Measurements from ENCODE around the gene TSSC4.

The TSSC4 gene

GRCh38 chr11:2398664-2399355, 1.7 kb upstream of the TSSC4 start:
- DNase-seq (ENCODE audit: low read depth in 1 of 2, low spot score in 1 of 2) = no peak

GRCh38 chr11:2399488-2400068, 972 bp upstream of the TSSC4 start:
- no peak for DNase-seq (ENCODE audit: low read depth in 1 of 2, low spot score in 1 of 2)

GRCh38 chr11:2400762-2401435, 349 bp downstream of the TSSC4 start:
- no peak for DNase-seq (ENCODE audit: low read depth in 1 of 2, low spot score in 1 of 2)

DNA sequence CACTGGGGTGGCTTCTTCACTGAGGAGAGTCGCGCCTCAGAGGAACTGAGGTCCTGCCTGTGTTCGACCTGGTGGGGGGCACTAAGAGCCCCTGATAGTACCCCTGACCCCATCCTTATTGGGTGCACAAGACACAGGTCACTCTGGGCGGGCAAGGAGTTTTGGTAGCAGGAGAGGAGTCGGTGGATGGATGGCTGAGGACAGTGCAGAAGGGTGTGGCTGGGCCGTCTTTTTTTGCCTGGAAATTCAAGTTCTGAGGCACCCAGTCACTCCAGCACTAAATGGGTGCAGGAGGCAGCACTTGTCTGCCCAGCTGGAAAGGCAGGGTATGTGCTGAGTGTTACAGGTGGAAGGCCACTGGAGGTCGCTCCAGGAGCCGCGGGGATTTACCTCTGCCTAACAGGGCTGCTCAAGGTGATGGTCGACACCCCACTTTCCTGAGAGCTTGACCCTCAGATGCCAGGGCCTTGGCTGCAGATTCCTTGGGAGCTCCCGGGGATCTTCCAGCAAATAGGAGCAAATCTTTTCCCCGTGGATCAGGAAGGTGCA, 960 bp downstream of the TSSC4 start:
- no peak for DNase-seq (ENCODE audit: low read depth in 1 of 2, low spot score in 1 of 2)

GRCh38 chr11:2402106-2402505, 1.6 kb downstream of the TSSC4 start:
- DNase-seq (ENCODE audit: low read depth in 1 of 2, low spot score in 1 of 2) = no peak

DNA sequence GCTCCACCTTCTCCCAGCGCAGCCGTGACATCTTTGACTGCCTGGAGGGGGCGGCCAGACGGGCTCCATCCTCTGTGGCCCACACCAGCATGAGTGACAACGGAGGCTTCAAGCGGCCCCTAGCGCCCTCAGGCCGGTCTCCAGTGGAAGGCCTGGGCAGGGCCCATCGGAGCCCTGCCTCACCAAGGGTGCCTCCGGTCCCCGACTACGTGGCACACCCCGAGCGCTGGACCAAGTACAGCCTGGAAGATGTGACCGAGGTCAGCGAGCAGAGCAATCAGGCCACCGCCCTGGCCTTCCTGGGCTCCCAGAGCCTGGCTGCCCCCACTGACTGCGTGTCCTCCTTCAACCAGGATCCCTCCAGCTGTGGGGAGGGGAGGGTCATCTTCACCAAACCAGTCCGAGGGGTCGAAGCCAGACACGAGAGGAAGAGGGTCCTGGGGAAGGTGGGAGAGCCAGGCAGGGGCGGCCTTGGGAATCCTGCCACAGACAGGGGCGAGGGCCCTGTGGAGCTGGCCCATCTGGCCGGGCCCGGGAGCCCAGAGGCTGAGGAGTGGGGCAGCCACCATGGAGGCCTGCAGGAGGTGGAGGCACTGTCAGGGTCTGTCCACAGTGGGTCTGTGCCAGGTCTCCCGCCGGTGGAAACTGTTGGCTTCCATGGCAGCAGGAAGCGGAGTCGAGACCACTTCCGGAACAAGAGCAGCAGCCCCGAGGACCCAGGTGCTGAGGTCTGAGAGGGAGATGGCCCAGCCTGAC, 2.5 kb downstream of the TSSC4 start:
- DNase-seq (ENCODE audit: low read depth in 1 of 2, low spot score in 1 of 2) = no peak

DNA sequence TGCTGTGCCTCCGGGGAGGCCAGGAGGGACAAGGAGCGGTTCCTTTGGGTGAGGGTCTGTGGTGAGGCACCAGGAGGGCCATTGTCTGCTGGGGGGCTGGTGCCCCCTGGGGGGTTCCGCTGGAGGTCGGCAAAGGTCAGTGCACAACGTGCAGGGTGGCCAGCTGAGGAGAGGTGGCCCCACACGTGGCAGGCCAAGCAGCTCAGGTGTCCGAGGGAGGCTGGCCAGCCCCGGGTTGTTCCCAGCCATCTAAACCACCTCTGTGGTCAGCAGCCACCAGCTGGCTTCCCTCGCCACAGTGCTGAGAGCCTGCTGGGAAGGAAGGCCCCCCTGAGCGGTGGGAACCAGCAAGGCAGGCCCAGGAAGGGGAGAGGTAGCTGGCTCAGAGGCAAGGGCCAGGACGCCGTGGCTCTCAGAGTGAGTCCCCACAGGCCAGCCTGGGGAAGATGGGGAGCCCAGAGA, 4.2 kb downstream of the TSSC4 start:
- DNase-seq (ENCODE audit: low read depth in 1 of 2, low spot score in 1 of 2) = no peak

DNA sequence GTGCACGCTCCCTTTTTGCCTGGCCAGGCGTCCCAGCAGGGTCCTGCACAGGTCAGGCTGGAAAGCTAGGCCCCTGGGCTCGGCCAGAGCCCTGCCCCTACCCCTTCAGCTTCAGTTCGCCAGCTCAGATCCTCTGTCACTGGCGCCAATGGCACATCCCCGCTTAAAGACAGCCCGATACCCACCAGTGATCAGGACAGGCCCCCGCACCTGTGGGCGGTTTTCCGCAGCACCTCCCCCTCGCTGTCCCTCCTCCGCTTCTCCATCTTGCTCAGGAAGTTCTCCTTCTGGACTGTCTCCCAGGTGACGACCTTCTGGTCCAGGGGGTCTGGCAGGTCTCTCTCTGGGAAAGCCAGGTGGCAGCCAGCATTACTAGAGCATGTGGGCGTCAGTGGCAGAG, 5.9 kb downstream of the TSSC4 start:
- no peak for DNase-seq (ENCODE audit: low read depth in 1 of 2, low spot score in 1 of 2)

- DNase-seq (ENCODE audit: low read depth in 1 of 2, low spot score in 1 of 2) = no peak
Observed at GRCh38 chr11:2406878-2407410, 6.4 kb downstream of the TSSC4 start.

- no peak for DNase-seq (ENCODE audit: low read depth in 1 of 2, low spot score in 1 of 2)
Observed at GRCh38 chr11:2408671-2409070, 8.1 kb downstream of the TSSC4 start.

- no peak for DNase-seq (ENCODE audit: low read depth in 1 of 2, low spot score in 1 of 2)
Observed at GRCh38 chr11:2409126-2409525, 8.6 kb downstream of the TSSC4 start.

DNA sequence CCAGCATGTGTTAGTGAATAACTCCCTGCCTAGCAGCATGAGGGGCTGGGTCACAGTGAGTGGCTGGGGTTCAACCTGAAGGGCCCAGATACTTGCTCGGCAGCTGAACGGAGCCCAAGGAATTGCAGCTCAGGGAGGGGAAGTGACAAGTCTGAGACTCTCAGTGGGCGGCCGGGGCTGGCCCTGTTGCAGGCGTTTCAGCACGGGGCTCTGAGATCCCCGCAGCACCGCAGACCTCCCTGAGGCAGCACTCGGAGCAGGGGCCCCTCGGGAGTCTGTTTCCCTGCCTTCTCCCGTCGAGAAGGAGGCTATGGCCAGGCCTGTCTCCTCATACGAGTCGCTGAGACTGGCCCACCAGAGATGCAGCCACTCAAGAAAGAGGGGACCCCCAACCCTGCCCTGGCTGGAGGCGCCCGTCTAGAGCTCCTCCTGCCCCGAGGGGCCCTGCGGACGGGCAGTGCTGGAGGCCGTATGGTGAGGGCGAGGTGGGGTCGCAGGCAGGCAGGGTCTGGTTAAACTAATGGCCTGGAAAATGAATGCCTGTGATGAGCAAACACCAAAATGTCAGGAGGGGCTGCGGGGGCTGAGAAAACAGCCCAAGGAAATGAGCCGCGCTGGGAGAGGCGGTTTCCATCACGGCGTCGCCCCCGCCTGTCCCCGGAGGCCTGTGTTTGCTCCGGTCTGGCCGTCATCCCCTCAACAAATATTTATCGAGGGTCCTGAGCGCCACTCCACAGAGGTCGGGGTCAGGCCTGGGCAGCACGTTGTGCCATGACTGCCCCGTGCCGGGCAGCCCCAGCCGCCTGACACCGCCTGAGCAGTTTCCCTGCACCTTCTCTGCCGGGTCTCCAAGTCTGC, 9.3 kb downstream of the TSSC4 start:
- no peak for DNase-seq (ENCODE audit: low read depth in 1 of 2, low spot score in 1 of 2)

DNA sequence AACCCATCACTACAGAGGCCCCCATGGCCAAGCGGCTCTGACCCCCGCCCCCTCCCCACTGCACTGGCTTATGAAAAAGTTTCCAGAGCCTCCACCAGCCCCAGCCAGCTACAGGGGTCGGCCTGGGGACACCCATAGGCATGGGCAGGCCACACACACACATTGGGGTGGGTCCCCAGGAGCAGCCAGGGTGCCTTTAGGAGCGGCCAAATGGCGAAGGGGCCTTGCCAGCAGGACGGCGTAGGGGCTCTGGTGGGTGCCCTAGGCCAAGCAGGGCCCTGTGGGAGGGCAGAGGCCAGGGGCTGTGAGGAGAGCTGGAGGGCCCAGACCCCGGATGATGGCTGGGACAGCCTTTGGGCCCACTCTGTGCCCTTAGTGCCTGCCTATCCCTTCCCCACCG, 10.1 kb downstream of the TSSC4 start:
- no peak for DNase-seq (ENCODE audit: low read depth in 1 of 2, low spot score in 1 of 2)

GRCh38 chr11:2411446-2412305, 11.1 kb downstream of the TSSC4 start:
- no peak for DNase-seq (ENCODE audit: low read depth in 1 of 2, low spot score in 1 of 2)

DNA sequence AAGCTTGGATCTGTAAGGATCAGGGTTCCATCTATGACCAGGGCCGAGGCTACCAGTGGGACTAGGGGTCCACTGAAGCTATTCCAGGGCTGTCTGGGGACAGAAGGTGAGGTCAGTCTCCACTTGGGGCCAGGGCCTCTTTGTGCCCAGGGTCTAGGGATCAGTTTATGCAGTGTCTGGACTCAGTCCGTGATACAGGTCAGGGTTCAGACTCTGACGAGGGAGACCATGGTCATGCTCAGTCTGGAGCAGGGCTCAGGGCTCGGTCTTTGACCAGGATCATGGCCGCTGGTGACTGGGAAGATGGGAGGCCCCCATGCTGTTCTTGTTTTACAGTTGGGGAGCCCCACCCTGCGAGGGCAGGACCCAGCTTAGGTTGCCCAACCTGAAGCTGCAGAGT, 11.8 kb downstream of the TSSC4 start:
- DNase-seq (ENCODE audit: low read depth in 1 of 2, low spot score in 1 of 2) = no peak

DNA sequence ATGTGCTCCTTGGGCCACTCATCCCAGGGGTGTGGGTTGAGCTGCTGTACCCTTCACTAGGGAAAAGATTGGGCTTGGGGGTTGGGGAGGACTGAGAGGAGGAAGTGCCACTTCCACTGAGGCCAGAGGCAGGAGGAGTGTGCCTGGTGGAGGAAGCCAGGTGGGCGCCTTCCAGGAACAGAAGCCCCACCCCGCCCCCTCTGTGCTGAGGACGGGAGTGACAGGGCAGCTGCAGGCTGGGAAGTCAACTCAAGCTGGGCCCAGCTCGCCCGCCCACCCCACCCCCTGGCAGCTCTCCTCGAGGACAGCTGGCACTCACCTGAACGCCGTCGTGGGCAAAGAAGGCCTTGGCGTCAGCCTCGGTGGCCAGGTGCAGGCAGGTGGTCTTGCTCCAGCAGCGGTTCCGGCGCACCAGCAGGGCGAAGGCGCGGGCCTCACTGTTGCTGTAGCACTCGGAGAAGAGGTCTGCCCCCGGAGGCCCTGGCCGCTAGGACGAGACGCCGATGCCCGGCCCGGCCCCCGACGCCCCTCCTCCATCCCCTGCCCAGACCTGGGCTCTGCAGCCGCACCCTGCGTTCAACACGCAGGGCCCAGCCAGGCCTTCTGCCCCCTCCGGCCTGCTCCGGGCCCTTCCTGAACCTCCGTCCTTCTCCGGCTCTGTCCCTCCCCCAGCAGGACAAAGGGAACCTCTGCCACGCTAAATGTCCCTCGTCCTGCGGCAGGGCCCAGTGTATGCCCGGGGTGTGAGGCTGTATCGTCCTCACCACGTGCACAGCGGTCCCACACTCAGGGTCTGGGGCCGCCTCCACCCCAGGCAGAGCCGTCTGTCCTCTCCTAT, 13.4 kb downstream of the TSSC4 start:
- DNase-seq (ENCODE audit: low read depth in 1 of 2, low spot score in 1 of 2) = no peak

- no peak for DNase-seq (ENCODE audit: low read depth in 1 of 2, low spot score in 1 of 2)
Observed at GRCh38 chr11:2414616-2415015, 14.1 kb downstream of the TSSC4 start.

GRCh38 chr11:2415171-2415570, 14.6 kb downstream of the TSSC4 start:
- no peak for DNase-seq (ENCODE audit: low read depth in 1 of 2, low spot score in 1 of 2)
